ENCODE measurements around the gene HPN.

The HPN gene

DNA sequence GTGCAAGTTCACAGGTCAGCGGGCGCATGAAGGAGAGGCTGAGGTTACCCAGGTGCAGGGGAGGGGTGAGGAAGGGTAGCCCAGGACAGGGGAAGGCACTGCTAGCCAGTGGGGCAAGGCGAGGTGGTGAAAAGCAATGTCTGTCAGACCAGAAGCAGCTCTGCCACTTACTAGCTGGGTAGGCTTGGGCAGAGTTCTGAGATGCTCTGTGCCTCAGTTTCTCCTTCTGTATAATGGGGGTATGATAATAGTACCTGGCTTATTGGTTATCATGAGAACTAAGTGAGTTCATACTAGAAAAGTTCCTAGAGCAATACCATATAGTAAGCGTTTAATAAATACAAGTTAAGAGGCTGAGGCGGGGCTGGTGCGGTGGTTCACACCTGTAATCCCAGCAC, 25.6 kb upstream of the HPN start:
- TF ChIP-seq, protein P1, sequence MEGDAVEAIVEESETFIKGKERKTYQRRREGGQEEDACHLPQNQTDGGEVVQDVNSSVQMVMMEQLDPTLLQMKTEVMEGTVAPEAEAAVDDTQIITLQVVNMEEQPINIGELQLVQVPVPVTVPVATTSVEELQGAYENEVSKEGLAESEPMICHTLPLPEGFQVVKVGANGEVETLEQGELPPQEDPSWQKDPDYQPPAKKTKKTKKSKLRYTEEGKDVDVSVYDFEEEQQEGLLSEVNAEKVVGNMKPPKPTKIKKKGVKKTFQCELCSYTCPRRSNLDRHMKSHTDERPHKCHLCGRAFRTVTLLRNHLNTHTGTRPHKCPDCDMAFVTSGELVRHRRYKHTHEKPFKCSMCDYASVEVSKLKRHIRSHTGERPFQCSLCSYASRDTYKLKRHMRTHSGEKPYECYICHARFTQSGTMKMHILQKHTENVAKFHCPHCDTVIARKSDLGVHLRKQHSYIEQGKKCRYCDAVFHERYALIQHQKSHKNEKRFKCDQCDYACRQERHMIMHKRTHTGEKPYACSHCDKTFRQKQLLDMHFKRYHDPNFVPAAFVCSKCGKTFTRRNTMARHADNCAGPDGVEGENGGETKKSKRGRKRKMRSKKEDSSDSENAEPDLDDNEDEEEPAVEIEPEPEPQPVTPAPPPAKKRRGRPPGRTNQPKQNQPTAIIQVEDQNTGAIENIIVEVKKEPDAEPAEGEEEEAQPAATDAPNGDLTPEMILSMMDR (IDR thresholded peaks at IDR 0.05; ENCODE audit: borderline replicate concordance, insufficient read depth, low read depth, low read length) = no peak
- no peak overlapping the region for H3K4me3 ChIP-seq (ENCODE audit: low read depth, low read length)

DNA sequence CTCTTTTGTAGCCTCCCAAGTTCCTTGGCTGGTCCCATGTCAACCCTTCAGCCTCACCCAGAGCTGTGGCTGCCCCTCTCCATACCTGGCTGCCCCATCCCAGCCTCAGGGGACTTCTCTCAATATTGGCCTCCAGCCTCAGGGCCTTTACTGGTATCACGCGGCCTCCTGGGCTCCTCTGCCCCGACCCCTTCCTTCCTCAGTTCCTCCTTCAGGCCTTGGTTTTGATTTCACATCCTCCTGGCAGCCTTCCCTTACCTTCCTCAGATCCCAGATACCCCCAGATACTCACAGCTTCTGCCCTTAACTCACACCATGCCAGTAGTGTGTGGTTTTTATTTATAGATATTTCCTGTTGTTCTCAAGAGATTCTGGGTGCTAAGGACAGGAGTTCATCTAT, 24.0 kb upstream of the HPN start:
- TF ChIP-seq, protein P1 (IDR thresholded peaks at IDR 0.05; ENCODE audit: borderline replicate concordance, insufficient read depth, low read depth, low read length) = no peak
- H3K4me3 ChIP-seq (ENCODE audit: low read depth, low read length) = no peak overlapping the region

DNA sequence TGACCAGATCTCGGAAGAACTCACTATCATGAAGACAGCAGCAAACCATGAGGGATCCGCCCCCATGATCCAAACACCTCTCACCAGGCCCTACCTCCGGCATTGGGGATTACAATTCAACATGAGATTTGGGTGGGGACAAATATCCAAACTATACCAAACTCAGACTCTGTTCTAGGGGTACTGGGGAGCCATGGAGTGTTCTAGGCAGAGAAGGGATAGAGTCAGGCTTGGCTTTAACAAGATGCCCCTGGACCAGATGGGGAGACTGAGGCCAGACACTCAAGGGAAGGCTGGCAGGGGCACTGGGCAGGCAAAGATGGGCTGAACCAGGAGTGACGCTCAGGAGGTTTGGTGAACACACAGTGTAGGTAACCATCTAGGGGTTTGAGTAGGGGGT, 23.1 kb upstream of the HPN start:
- TF ChIP-seq, protein P1 (IDR thresholded peaks at IDR 0.05; ENCODE audit: borderline replicate concordance, insufficient read depth, low read depth, low read length) = no peak
- no peak overlapping the region for H3K4me3 ChIP-seq (ENCODE audit: low read depth, low read length)

DNA sequence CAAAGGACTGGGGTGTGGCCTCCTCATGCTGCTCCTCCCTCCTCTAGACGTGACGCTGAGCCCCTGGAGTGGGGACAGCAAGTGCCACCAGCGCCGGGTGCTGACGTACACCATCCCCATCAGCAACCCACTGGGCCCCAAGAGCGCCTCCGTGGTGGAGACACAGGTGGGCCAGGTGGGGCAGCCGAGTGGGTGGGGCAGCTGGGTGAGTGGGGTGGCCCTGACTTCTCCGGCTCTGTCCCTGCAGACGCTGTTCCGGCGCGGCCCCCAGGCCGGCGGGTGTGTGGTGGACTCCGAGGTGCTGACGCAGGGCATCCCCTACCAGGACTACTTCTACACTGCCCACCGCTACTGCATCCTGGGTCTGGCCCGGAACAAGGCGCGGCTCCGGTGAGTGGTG, 22.4 kb upstream of the HPN start:
- no peak overlapping the region for H3K4me3 ChIP-seq (ENCODE audit: low read depth, low read length)

DNA sequence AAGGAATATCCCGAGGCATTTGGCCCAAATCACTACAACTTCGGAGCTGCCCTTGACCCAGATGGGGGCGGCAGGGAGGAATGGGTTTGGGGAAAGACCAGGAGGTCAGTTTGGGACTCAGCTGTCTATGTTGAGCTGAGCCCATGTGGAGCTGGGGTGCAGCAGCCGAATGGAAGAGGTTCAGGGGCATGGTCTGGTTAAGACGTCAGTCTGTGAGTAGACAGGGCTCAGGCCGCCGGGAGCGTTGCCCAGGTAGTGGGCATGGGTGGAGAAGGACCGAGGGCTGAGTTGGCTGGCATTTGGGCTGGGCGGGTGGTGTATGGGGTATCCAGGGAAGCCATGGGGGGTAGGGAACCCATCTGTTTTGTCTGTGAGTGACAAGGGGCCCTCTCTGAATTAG, 20.5 kb upstream of the HPN start:
- TF ChIP-seq, protein P1 (IDR thresholded peaks at IDR 0.05; ENCODE audit: borderline replicate concordance, insufficient read depth, low read depth, low read length) = no peak
- H3K4me3 ChIP-seq (ENCODE audit: low read depth, low read length) = no peak overlapping the region

More for the DNA sequence above, 22.4 kb upstream of the HPN start:
- TF ChIP-seq, protein P1 (IDR thresholded peaks at IDR 0.05; ENCODE audit: borderline replicate concordance, insufficient read depth, low read depth, low read length) = no peak

DNA sequence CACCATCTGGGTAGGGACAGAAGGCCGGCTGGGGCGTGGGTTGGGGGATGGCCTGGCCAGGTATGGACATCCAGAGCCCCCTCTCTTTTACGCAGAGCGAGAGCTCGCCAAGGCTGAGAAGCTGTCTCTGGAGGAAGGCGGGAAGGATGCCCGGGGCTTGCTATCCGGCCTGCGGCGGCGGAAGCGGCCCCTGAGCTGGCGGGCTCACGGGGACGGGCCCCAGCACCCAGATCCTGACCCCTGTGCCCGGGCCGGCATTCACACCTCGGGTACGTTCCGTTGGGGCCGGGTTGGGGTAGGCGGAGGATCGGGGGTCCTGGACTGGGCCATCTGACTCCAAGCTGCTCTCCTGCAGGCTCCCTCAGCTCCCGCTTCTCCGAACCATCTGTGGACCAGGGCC, 19.9 kb upstream of the HPN start:
- H3K4me3 ChIP-seq (ENCODE audit: low read depth, low read length) = no peak overlapping the region
- TF ChIP-seq, protein P1 (IDR thresholded peaks at IDR 0.05; ENCODE audit: borderline replicate concordance, insufficient read depth, low read depth, low read length) = no peak

DNA sequence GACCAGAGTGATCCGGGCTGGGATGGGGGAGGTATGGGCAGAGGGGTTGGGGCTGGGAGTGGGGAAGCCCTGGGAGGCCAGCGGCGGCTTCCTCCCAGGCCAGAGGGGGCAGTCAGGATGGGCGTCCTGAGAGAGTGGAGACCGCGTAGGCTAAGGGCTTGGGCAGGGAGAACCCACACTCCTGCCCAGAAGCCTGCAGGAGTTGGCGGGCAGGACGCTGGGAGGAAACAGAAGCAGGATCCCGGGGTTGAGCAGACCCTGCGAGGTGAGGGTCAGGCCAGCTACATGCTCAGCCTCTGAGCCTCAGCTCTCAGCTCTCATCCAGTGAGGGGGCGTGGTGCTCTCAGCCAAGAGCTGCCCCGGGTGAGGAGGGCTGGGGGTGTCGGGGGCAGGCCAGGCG, 19.1 kb upstream of the HPN start:
- TF ChIP-seq, protein P1 (IDR thresholded peaks at IDR 0.05; ENCODE audit: borderline replicate concordance, insufficient read depth, low read depth, low read length) = no peak
- no peak overlapping the region for H3K4me3 ChIP-seq (ENCODE audit: low read depth, low read length)
